ENCODE results near the gene GRAP.

GRAP gene

DNA sequence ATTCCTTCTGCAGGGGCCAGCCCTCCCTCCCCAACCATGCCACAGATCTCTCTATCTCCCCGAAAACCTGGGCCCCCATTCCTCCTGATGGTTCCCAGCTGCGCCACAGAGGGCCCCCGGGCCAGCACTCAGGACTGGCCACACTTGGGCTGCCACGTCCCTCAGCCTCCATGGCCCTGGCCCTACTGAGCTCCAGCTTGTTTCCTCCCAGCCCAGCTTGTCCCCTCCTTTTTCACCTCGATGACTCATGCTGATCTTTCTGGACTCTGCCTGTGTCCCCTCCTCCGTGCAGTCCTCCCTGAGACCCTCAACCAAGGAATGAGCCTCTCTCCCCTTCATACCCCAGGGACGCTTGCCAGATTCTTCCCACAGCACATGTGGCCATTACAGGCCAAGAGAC, 31.3 kb downstream of the GRAP start:
- DNase-seq (ENCODE audit: low read depth) = no peak
- no peak overlapping the region for H3K4me3 ChIP-seq (ENCODE audit: low read depth, low read length)
- TF ChIP-seq, protein P1, sequence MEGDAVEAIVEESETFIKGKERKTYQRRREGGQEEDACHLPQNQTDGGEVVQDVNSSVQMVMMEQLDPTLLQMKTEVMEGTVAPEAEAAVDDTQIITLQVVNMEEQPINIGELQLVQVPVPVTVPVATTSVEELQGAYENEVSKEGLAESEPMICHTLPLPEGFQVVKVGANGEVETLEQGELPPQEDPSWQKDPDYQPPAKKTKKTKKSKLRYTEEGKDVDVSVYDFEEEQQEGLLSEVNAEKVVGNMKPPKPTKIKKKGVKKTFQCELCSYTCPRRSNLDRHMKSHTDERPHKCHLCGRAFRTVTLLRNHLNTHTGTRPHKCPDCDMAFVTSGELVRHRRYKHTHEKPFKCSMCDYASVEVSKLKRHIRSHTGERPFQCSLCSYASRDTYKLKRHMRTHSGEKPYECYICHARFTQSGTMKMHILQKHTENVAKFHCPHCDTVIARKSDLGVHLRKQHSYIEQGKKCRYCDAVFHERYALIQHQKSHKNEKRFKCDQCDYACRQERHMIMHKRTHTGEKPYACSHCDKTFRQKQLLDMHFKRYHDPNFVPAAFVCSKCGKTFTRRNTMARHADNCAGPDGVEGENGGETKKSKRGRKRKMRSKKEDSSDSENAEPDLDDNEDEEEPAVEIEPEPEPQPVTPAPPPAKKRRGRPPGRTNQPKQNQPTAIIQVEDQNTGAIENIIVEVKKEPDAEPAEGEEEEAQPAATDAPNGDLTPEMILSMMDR (IDR thresholded peaks at IDR 0.05; ENCODE audit: insufficient read depth, low read depth, low read length, missing control alignments) = no peak

DNA sequence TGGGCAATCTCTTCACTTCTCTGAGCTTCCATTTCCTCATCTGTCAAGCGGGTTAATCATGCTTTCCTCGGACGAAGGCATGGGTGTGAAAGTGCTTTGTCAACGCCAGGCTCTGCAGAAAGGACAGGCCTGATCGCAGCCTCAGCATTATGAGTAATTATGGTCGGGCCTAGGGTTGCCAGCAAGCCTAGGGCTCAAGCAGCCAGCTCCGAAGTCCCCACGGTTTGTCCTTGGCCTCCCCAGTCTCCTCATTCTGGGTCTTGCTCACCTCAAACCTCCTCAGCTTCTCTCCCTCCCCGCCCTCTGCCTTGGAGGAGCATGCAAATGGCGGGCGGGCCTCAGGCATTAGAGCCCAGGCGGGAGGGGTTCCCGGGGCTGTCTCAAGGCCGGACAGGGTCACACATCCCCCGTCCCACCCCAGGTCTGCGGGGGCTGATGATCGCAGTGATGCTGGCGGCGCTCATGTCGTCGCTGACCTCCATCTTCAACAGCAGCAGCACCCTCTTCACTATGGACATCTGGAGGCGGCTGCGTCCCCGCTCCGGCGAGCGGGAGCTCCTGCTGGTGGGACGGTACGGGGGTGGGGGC, 32.0 kb downstream of the GRAP start:
- H3K4me3 ChIP-seq (ENCODE audit: low read depth, low read length) = no peak overlapping the region
- TF ChIP-seq, protein P1 (IDR thresholded peaks at IDR 0.05; ENCODE audit: insufficient read depth, low read depth, low read length, missing control alignments) = no peak
- no peak for DNase-seq (ENCODE audit: low read depth)

DNA sequence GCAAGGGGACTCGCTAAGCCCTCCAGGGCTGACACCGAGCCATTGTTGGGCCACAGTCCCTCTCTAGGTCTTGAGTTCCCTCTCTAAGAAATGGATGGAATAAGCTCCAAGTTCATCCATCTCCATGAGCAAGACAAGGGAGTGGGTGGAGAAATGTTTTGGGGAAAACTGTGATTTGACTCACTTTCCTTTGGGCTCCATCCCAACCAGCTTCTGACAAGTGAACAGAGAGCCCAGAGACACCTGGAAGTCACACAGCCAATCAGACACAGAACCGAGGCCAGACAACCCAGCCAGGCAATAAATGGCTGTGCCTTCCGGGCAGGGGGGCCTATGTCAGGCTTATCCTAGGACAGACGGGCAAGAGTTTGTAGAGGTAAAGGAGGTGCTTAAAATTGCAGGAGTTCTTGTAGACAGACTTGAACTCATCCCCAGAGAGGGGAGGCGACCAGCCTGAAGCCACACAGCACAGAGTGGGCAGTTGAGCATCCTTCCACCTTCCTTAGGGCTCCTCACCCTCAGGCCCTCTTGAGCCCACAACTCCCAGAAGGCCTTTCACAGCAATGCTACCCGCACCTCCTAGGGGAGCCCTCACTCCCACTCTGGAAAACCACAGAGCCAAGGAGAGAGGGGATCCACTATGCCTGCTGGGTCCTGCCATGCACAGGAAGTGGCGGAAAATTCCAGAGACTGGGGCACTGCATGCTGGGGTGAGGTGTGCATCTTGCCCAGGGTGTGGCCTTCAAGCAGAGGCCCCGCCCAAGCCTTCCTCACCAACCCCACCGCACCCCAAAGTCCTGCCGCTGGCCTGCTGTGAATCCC, 32.7 kb downstream of the GRAP start:
- DNase-seq (ENCODE audit: low read depth) = no peak
- TF ChIP-seq, protein P1 (IDR thresholded peaks at IDR 0.05; ENCODE audit: insufficient read depth, low read depth, low read length, missing control alignments) = no peak
- no peak overlapping the region for H3K4me3 ChIP-seq (ENCODE audit: low read depth, low read length)

DNA sequence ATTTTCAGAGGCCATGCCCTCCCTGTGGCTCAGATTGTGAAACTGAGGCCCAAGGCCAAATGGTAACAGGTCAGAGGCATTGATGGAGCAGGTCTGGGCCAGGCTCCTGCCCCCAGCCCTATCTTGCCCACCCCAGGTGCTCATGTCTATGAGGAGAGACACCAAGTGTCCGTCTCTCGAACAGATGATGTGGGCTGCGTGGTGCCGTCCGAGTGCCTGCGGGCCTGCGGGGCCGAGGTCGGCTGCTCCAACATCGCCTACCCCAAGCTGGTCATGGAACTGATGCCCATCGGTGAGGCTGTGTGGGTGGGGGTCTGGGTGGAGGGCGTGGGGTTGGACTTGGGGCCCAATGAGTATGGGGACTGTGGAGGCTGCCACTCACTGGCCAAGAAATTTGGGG, 33.5 kb downstream of the GRAP start:
- DNase-seq (ENCODE audit: low read depth) = no peak
- TF ChIP-seq, protein P1 (IDR thresholded peaks at IDR 0.05; ENCODE audit: insufficient read depth, low read depth, low read length, missing control alignments) = no peak
- H3K4me3 ChIP-seq (ENCODE audit: low read depth, low read length) = no peak overlapping the region

DNA sequence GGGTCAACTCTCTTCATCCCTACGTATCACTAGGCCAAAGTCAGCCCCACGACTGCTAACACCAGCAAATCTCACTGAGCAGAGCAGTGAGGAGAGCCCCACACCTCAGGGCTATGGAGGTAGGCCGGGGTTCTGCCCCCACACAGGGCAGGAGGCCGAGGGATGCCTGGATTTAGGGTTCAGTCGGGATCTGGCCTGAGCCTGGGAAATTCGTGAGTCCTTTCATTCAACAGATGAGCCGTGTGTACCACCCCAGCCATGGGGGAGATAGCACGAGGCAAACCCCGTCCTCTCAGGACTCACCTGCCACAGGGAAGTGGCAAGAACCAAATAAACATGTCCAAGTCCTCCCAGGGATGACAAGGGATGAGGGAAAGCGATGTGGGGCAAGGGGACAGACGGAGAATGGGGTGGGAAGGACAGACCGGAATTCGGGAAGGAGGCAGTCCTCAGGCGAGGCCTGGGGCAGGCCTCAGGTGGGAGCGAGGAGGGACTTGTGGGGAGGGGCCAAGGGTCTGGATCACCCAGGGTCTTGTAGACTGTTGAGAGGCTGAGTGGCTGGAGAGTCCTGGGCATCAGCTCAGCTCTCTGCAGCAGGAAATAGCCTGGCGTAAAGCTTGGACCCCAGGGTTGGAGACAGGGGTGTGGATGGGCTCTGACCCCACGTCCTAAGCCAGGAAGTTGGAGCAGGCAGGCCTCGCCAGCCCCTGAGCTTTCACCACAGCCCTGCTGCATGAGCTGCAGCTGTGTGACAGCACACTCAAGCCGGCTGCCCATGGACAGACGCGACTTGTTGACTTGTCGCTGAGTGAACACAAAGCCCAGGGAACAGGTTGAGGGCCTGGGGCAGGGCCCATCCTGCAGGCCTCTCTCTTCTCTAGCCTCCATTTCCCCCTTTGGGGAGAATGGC, 34.3 kb downstream of the GRAP start:
- TF ChIP-seq, protein P1 (IDR thresholded peaks at IDR 0.05; ENCODE audit: insufficient read depth, low read depth, low read length, missing control alignments) = no peak
- no peak for DNase-seq (ENCODE audit: low read depth)
- no peak overlapping the region for H3K4me3 ChIP-seq (ENCODE audit: low read depth, low read length)

DNA sequence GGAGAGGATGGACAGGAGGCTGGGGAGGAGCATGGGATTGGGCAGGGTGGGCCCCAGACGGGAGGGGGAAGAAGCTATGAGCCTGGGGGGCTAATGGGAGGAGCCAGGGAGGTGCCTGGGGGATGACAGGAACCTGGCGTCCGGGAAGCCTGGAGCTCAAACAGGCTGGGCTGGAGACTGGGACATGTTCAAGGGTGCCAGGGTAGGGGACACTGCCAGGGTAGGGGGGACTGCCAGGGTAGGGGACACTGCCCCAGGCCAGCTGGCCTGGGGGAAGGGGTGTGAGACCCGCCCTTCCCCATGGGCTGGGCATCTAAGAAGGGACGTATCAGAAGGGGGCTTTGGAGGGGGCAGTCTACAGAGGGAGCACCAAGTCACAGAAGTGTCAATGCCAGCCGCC, 35.2 kb downstream of the GRAP start:
- H3K4me3 ChIP-seq (ENCODE audit: low read depth, low read length) = no peak overlapping the region
- TF ChIP-seq, protein P1 (IDR thresholded peaks at IDR 0.05; ENCODE audit: insufficient read depth, low read depth, low read length, missing control alignments) = no peak
- DNase-seq (ENCODE audit: low read depth) = no peak

All from GM12865 (cell line).